HG02759 (cell line): Measurements from ENCODE around the gene SESTD1.
"Not testable (repeated sequence)": the region's sequence is repeated elsewhere in the genome, so short reads cannot be mapped to it uniquely, and the experiment has no call there.

Experiments used
- ATAC-seq: cut with Tn5 transposase; IDR thresholded peaks from one replicate; pipeline ENCODE4 v1.9.1; 2021; ENCODE audit warnings: mild to moderate bottlenecking, moderate library complexity; ENCODE audit not compliant: unreplicated experiment

Gene SESTD1

GRCh38 chr2:179239838-179240237 is 24.8 kb downstream of the SESTD1 start:
- no peak for ATAC-seq

GRCh38 chr2:179239195-179239594 is 25.4 kb downstream of the SESTD1 start:
- peak; percentile 75 for ATAC-seq

- ATAC-seq, result no peak
Observed at GRCh38 chr2:179238027-179238426, 26.6 kb downstream of the SESTD1 start.

GRCh38 chr2:179237209-179237946 is 27.3 kb downstream of the SESTD1 start:
- ATAC-seq, result no peak

GRCh38 chr2:179235463-179236108 is 29.0 kb downstream of the SESTD1 start:
- ATAC-seq, result no peak

GRCh38 chr2:179234658-179235240 is 29.9 kb downstream of the SESTD1 start:
- ATAC-seq, result no peak

- ATAC-seq, result no peak
Observed at GRCh38 chr2:179233626-179234430, 30.8 kb downstream of the SESTD1 start.

GRCh38 chr2:179233083-179233490 is 31.5 kb downstream of the SESTD1 start:
- ATAC-seq, result no peak

- no peak for ATAC-seq
Observed at GRCh38 chr2:179226961-179227259, 37.7 kb downstream of the SESTD1 start.

GRCh38 chr2:179226203-179226960 is 38.2 kb downstream of the SESTD1 start:
- ATAC-seq, result no peak

- no peak for ATAC-seq
Observed at GRCh38 chr2:179224361-179224760, 40.3 kb downstream of the SESTD1 start.

GRCh38 chr2:179222076-179222475 is 42.6 kb downstream of the SESTD1 start:
- ATAC-seq, result no peak

GRCh38 chr2:179218848-179219594 is 45.6 kb downstream of the SESTD1 start:
- peak; percentile 97 for ATAC-seq

- not testable (repeated sequence) for ATAC-seq
Observed at GRCh38 chr2:179214671-179215070, 50.0 kb downstream of the SESTD1 start.

GRCh38 chr2:179211355-179211754 is 53.3 kb downstream of the SESTD1 start:
- ATAC-seq, result no peak

- ATAC-seq, result not testable (repeated sequence)
Observed at GRCh38 chr2:179208277-179208676, 56.4 kb downstream of the SESTD1 start.

- ATAC-seq, result no peak
Observed at GRCh38 chr2:179207047-179207446, 57.6 kb downstream of the SESTD1 start.

- ATAC-seq, result no peak
Observed at GRCh38 chr2:179201869-179202268, 62.8 kb downstream of the SESTD1 start.

- ATAC-seq, result not testable (repeated sequence)
Observed at GRCh38 chr2:179195926-179196590, 68.6 kb downstream of the SESTD1 start.
